ENCODE measurements around the gene SEL1L.
"Not testable (repeated sequence)": the region's sequence is repeated elsewhere in the genome, so short reads cannot be mapped to it uniquely, and the experiment has no call there.

The SEL1L gene

GRCh38 chr14:81464253-81465002 lies 69.2 kb downstream of the SEL1L start:
- H3K4me3 ChIP-seq (ENCODE audit: low read length): peak overlapping the region; percentile 69
- TF ChIP-seq CTCF (conservative IDR thresholded peaks at IDR 0.05; ENCODE audit: low read length): peak; percentile 92
- DNase-seq (ENCODE audit: low read depth): peak; percentile 45

- H3K4me3 ChIP-seq (ENCODE audit: low read length); DNase-seq (ENCODE audit: low read depth): not testable (repeated sequence)
These were observed 71.3 kb downstream of the SEL1L start for GRCh38 chr14:81462356-81462755.

DNA sequence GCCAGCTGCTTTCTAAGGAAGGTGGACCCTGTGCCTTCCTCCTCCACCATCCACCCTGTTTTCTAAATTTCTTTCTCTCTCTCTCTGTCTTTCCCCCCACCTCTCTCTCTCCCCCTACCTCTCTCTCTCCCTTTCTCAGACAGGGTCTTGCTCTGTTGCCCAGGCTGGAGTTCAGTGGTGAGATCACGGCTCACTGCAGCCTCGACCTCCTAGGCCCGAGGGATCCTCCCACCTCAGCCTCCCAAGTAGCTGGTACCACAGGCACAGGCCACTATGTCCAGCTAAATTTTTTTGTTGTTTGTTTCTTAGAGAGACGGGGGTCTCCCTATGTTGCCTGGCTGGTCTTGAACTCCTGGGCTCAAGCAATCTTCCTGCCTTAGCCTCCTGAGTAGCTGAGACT lies 73.7 kb downstream of the SEL1L start:
- H3K4me3 ChIP-seq (ENCODE audit: low read length): no peak overlapping the region
- no peak for DNase-seq (ENCODE audit: low read depth)
- no peak for TF ChIP-seq CTCF (conservative IDR thresholded peaks at IDR 0.05; ENCODE audit: low read length)

DNA sequence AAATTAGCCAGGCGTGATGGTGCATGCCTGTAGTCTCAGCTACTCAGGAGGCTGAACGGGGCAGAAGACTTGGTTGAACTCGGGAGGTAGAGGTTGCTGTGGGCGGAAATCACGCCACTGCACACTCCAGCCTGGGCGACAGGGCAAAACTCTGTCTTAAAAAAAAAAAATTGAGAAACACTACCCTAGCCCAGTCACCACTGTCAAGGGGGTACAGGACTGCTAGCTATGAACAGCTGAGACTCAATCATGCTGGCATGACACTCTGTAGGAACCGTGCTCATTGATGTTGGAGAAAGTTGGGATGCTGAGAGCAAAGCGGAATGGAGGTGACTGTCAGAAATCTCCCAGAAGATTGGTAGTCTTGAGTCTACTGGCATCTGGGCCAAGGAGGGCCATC lies 75.3 kb downstream of the SEL1L start:
- DNase-seq (ENCODE audit: low read depth): no peak
- no peak overlapping the region for H3K4me3 ChIP-seq (ENCODE audit: low read length)
- no peak for TF ChIP-seq CTCF (conservative IDR thresholded peaks at IDR 0.05; ENCODE audit: low read length)

- peak; percentile 16 for DNase-seq (ENCODE audit: low read depth)
- no peak for TF ChIP-seq CTCF (conservative IDR thresholded peaks at IDR 0.05; ENCODE audit: low read length)
- no peak overlapping the region for H3K4me3 ChIP-seq (ENCODE audit: low read length)
These were observed 78.3 kb downstream of the SEL1L start for GRCh38 chr14:81455390-81455789.

- TF ChIP-seq CTCF (conservative IDR thresholded peaks at IDR 0.05; ENCODE audit: low read length): no peak
- DNase-seq (ENCODE audit: low read depth): no peak
- H3K4me3 ChIP-seq (ENCODE audit: low read length): no peak overlapping the region
These were observed 79.0 kb downstream of the SEL1L start for GRCh38 chr14:81454572-81455218.

DNA sequence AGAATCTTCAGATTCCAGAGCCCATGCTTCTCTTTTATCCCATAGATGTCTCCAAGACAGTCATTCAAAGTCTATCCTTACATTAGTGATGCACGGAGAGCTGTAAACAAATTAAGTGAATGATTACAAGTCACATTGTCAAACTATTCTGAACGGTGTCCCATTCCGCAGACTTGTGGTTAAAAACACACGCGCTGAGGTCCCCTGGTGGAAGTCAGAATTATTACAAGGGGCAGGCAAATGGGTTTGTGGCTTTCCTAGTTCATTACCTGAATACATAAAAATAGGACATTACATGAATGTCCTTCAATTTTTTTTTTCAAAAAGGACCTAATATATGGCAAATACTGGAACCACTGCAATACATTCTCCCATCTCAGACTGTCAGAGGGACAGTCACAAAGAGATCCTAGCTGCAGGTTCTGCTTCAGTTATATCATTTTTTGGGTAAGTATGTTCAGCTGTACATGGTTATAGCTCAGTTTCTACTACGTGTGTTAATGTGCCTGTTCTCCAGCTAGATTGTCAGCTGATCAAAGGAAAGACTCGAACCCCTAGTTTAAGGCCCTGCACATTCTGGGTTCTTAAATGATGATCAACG lies 80.4 kb downstream of the SEL1L start:
- no peak overlapping the region for H3K4me3 ChIP-seq (ENCODE audit: low read length)
- DNase-seq (ENCODE audit: low read depth): peak; percentile 53

More for the DNA sequence above, 80.4 kb downstream of the SEL1L start:
- TF ChIP-seq CTCF (conservative IDR thresholded peaks at IDR 0.05; ENCODE audit: low read length): peak; percentile 91

All from AG10803 (cell line).